IMR-90 (cell line): ENCODE measurements around the gene PPM1L. TPM values are rescaled to one million over a fixed set of nuclear protein-coding genes. Genes with fewer than 3 reads are reported as not detected.

Source experiments
- ATAC-seq: fragments of 200-7000 bp; cut with Tn5 transposase; 2 replicates; pipeline ENCODE4 v1.9.1; 2020; ENCODE audit warnings: low read depth, mild to moderate bottlenecking, moderate library complexity
- BruUV-seq: library from RNA; stranded (reverse); fragments of 400-500 nt; replicated peaks from 2 replicates; lab custom pipeline; 2021; lab: Mats Ljungman, UMichigan
- CTCF ChIA-PET: fragments of 300-600 bp; formaldehyde crosslinking; extraction: SDS; loops from one replicate; lab custom pipeline; 2021; ENCODE audit warnings: antibody characterized with exemption; lab: Yijun Ruan, JAX
- POLR2A ChIA-PET: fragments of 300-600 bp; sonication (Branson Sonifier 250); formaldehyde crosslinking; loops from one replicate; lab custom pipeline; 2022; ENCODE audit warnings: antibody characterized with exemption; ENCODE audit not compliant: unreplicated experiment; lab: Charles Lee
- DNase-seq: peaks from one replicate; pipeline ENCODE4 v3.0.0; 2013
- H2AFZ ChIP-seq: replicated peaks from 2 replicates; pipeline ENCODE3; 2013; ENCODE audit warnings: low read length, mild to moderate bottlenecking; ENCODE audit not compliant: poor library complexity
- H2AK5ac ChIP-seq: 2 replicates; pipeline ENCODE4 v1.6.1; 2013; ENCODE audit warnings: low read depth, low read length, inconsistent platforms
- H2AK9ac ChIP-seq: replicated peaks from 2 replicates; pipeline ENCODE3; 2013; ENCODE audit warnings: mild to moderate bottlenecking, low read depth, low read length, moderate library complexity; ENCODE audit not compliant: poor library complexity
- H2BK120ac ChIP-seq: 2 replicates; pipeline ENCODE4 v1.6.1; 2013; ENCODE audit warnings: low read depth, low read length, inconsistent platforms
- H2BK15ac ChIP-seq: 3 replicates; pipeline ENCODE4 v1.6.1; 2013; ENCODE audit warnings: low read depth, low read length, inconsistent platforms
- H2BK20ac ChIP-seq: 2 replicates; pipeline ENCODE4 v1.6.1; 2013; ENCODE audit warnings: low read depth, mild to moderate bottlenecking, inconsistent platforms, low read length, moderate library complexity
- H2BK5ac ChIP-seq: 2 replicates; pipeline ENCODE4 v1.6.1; 2013; ENCODE audit warnings: mild to moderate bottlenecking, low read depth, low read length, inconsistent platforms; ENCODE audit not compliant: poor library complexity, severe bottlenecking
- H3K14ac ChIP-seq: replicated peaks from 2 replicates; pipeline ENCODE4 v1.6.1; 2013; ENCODE audit warnings: low read depth, low read length, inconsistent platforms
- H3K18ac ChIP-seq: 2 replicates; pipeline ENCODE4 v1.6.1; 2013; ENCODE audit warnings: low read depth, low read length, control low read depth
- H3K23ac ChIP-seq: 2 replicates; pipeline ENCODE4 v1.6.1; 2013; ENCODE audit warnings: low read depth, low read length, inconsistent platforms
- H3K27ac ChIP-seq: 2 replicates; pipeline ENCODE4 v1.5.1; 2013; ENCODE audit warnings: mild to moderate bottlenecking, control low read depth, low read length; ENCODE audit not compliant: insufficient read depth
- H3K27me3 ChIP-seq: 2 replicates; pipeline ENCODE4 v1.6.1; 2013; ENCODE audit warnings: low read length; ENCODE audit not compliant: control insufficient read depth, insufficient read depth
- H3K36me3 ChIP-seq: 2 replicates; pipeline ENCODE4 v1.6.1; 2013; ENCODE audit warnings: low read length, mixed read lengths; ENCODE audit not compliant: control insufficient read depth, insufficient read depth
- H3K4ac ChIP-seq: 2 replicates; pipeline ENCODE4 v1.6.1; 2013; ENCODE audit warnings: low read depth, low read length, inconsistent platforms
- H3K4me1 ChIP-seq: 2 replicates; pipeline ENCODE4 v1.6.1; 2013; ENCODE audit warnings: low read length, mixed read lengths; ENCODE audit not compliant: control insufficient read depth, insufficient read depth
- H3K4me2 ChIP-seq: 2 replicates; pipeline ENCODE4 v1.6.1; 2013; ENCODE audit warnings: low read depth, mild to moderate bottlenecking, control low read depth, low read length, moderate library complexity
- H3K4me3 ChIP-seq: 2 replicates; pipeline ENCODE4 v1.5.1; 2013; ENCODE audit warnings: low read depth, mild to moderate bottlenecking, control low read depth, low read length, moderate library complexity; ENCODE audit not compliant: insufficient read depth
- H3K56ac ChIP-seq: 2 replicates; pipeline ENCODE4 v1.6.1; 2013; ENCODE audit warnings: low read length, inconsistent platforms; ENCODE audit not compliant: insufficient read depth; ENCODE audit errors: extremely low read depth
- H3K79me1 ChIP-seq, 2 experiments: 2 replicates each; pipeline ENCODE4 v1.6.1; 2013; ENCODE audit warnings: low read length in 2 of 2, inconsistent platforms in 1 of 2, low read depth in 1 of 2
- H3K9ac ChIP-seq: 2 replicates; pipeline ENCODE4 v1.6.1; 2013; ENCODE audit warnings: low read depth, low read length, control low read depth
- H3K9me1 ChIP-seq: 2 replicates; pipeline ENCODE4 v1.6.1; 2013; ENCODE audit warnings: low read length, inconsistent platforms; ENCODE audit not compliant: insufficient read depth
- H3K9me3 ChIP-seq: 2 replicates; pipeline ENCODE4 v1.6.1; 2013; ENCODE audit warnings: low read length; ENCODE audit not compliant: control insufficient read depth, insufficient read depth
- H4K20me1 ChIP-seq: 2 replicates; pipeline ENCODE4 v1.6.1; 2013; ENCODE audit warnings: low read length, inconsistent platforms; ENCODE audit not compliant: insufficient read depth
- H4K5ac ChIP-seq: 2 replicates; pipeline ENCODE4 v1.6.1; 2013; ENCODE audit warnings: mild to moderate bottlenecking, low read depth, low read length, control low read depth
- H4K8ac ChIP-seq, 2 experiments: 2 replicates each; pipeline ENCODE4 v1.6.1; 2013; ENCODE audit warnings: low read depth in 2 of 2, low read length in 2 of 2, control low read depth in 1 of 2, inconsistent platforms in 1 of 2
- H4K91ac ChIP-seq: 2 replicates; pipeline ENCODE4 v1.6.1; 2013; ENCODE audit warnings: low read depth, low read length, inconsistent platforms; ENCODE audit not compliant: insufficient read depth
- CEBPB ChIP-seq: IDR thresholded peaks from 2 replicates; pipeline ENCODE4 v1.6.1; 2012; ENCODE audit warnings: low read depth, low read length, improper control_type of control experiment
- ELK1 ChIP-seq: fragments of 150-350 bp; IDR thresholded peaks from 2 replicates; pipeline ENCODE4 v1.6.1; 2016; ENCODE audit warnings: low read depth, mild to moderate bottlenecking, low read length, moderate library complexity, borderline replicate concordance
- dilution Hi-C: fragments of 300-500 bp; cut with HindIII; formaldehyde crosslinking; loops from one replicate; pipeline ENCODE4 v1.14.3; 2018; ENCODE audit warnings: low sequenced_read_pairs; ENCODE audit not compliant: unreplicated experiment
- in situ Hi-C: fragments of 300-500 bp; cut with MboI; formaldehyde crosslinking; loops from 3 replicates; pipeline ENCODE4 v1.14.3; 2019; ENCODE audit warnings: low sequenced_read_pairs, inconsistent platforms, mixed read lengths
- intact Hi-C: fragments of 100-400 bp; cut with micrococcal nuclease; formaldehyde crosslinking; loops from 2 replicates; pipeline ENCODE4 v1.10.0; 2022
- polyA plus RNA-seq, 3 experiments: library from polyadenylated mRNA; depleted of rRNA; stranded (reverse); fragments of >200 nt; gene quantifications; 2 replicates each; pipeline ENCODE4 v1.2.3, GENCODE V29; 2012; ENCODE audit warnings: low replicate concordance in 1 of 3
- total RNA-seq: library from RNA; depleted of rRNA; stranded (reverse); fragments of >200 nt; gene quantifications from 2 replicates; pipeline ENCODE4 v1.2.3, GENCODE V29; 2012

Gene PPM1L
- total and polyA plus RNA-seq, 2 of the 4 experiments (the other 2 are of a cell fraction), result 0.14 to 0.18 TPM

DNA sequence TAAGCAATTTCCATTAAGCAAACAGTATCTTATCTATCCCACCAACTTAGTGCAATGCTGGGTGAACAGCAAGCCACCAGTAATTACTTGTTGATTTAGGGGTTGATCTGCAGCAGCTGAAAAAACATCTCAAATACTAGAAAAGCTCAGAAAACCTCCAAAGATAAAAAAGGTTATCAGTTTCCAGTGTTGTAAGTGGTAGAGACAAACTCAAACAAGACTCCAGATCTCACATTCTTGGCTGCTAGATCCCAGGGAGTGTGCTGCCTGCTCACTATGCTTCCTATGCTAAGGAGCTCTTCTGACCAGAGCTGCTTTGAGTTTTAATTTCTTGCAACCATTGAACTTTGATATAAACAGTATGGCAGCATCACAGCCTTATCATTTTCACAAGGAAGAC lies 337.9 kb downstream of the PPM1L start:
- Histone ChIP-seq H4K91ac (no peak overlapping the region), H3K9me3 (no peaks in the 10 kb centered on the region), H3K27me3 (no peaks in the 10 kb centered on the region), H3K79me1 (no peaks in the 10 kb centered on the region), H2BK20ac (no peak overlapping the region), H3K4me1 (no peaks in the 10 kb centered on the region), H3K9me1 (no peaks in the 10 kb centered on the region), H3K18ac (no peak overlapping the region), H2AFZ (no peak overlapping the region), H3K27ac (no peak overlapping the region), H3K4ac (no peak overlapping the region), H3K23ac (no peak overlapping the region), H3K4me3 (no peak overlapping the region), H4K5ac (no peak overlapping the region), H2BK5ac (no peak overlapping the region), H3K14ac (no peak overlapping the region), H2BK120ac (no peak overlapping the region), H3K36me3 (no peaks in the 10 kb centered on the region), H3K4me2 (no peak overlapping the region), H4K8ac (no peak overlapping the region), H2AK5ac (no peak overlapping the region), H2BK15ac (no peak overlapping the region), H4K20me1 (no peaks in the 10 kb centered on the region), H2AK9ac (no peak overlapping the region), H3K56ac (no peak overlapping the region), H3K9ac (no peak overlapping the region)
- no peak for TF ChIP-seq CEBPB
- no peak for TF ChIP-seq ELK1
- dilution Hi-C loops (no loop called here), intact Hi-C loops (no loop called here), in situ Hi-C loops (no loop called here)
- BruUV-seq, result no TSS peak
- no peak for DNase-seq
- POLR2A ChIA-PET, result no interaction called here
- CTCF ChIA-PET, result no interaction called here
- no peak for ATAC-seq
